ENCODE data around the gene KNL1. TPM values are rescaled to one million over a fixed set of nuclear protein-coding genes. Genes with fewer than 3 reads are reported as not detected.

Gene KNL1
- total and polyA plus RNA-seq, 2 of the 8 experiments (the other 6 are each of a cell fraction or from before 2014, with no cell fraction given) = 4.4 to 22.5 TPM

DNA sequence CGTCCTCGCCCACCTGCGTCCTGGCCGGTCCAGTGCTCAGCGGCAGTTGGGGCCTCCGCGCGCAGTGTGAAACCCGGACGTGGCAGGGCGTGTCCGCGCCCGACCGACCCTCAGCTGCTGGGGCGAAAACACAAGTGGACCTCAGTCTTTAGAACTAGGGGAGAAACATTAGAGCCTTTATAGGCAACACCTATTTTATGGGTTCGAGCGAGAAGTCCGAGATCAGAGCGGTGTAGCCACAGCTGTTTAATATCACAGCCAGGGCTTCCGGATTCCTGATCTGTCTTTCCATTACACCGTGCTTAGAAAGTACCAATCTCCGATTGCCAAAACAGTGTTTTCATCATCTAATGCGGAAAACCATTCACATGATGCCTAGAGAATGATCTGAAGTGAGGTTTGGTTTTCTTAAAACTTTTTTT, 101.4 kb downstream of the KNL1 start (continued):
- no peak for TF ChIP-seq SP2 (IDR thresholded peaks at IDR 0.05; ENCODE audit: low read length)
- TF ChIP-seq JUN (IDR thresholded peaks at IDR 0.05; ENCODE audit: low read depth, low read length) = no peak

All from H1 (cell line).